Thyroid gland (tissue), 4 donors: ENCODE results near the gene CR2.

Source experiments
- POLR2A ChIP-seq, 2 donors: fragments of 450-650 bp; IDR thresholded peaks; one replicate each; pipeline ENCODE4 v1.6.1; 2017; ENCODE audit warnings: antibody characterized with exemption in 2 of 2, mild to moderate bottlenecking in 2 of 2, moderate library complexity in 1 of 2
- TF ChIP-seq, protein P1 (sequence below), 6 experiments: fragments of 200-600 bp in 3 of 6; fragments of 450-650 bp in 3 of 6; sonication (generic) in 3 of 6; IDR thresholded peaks; one replicate each; pipeline ENCODE4 v1.5.1; 2016 to 2019; ENCODE audit warnings: antibody characterized with exemption in 6 of 6, mild to moderate bottlenecking in 2 of 6, inconsistent platforms in 1 of 6, moderate library complexity in 1 of 6

DNA sequence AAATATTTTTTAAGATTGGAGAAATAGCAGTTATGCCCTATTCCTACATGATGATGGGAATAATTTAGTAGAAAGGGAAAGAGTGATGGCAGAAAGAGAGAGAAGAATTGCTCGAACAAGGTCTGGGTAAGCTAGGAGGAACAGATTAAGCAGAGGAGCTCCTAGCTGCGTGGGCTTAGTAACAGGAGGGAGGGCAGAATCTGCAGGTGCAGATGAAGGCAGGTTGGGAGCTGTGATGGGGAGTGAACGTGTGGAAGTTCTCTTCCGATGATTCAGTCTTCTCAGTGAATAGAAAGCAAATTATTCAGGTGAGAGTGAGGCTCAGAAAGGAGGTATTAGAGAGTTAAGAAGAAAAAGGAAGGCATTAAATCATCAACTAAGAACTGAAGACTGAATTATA, 33.5 kb downstream of the CR2 start:
- TF ChIP-seq, protein P1, sequence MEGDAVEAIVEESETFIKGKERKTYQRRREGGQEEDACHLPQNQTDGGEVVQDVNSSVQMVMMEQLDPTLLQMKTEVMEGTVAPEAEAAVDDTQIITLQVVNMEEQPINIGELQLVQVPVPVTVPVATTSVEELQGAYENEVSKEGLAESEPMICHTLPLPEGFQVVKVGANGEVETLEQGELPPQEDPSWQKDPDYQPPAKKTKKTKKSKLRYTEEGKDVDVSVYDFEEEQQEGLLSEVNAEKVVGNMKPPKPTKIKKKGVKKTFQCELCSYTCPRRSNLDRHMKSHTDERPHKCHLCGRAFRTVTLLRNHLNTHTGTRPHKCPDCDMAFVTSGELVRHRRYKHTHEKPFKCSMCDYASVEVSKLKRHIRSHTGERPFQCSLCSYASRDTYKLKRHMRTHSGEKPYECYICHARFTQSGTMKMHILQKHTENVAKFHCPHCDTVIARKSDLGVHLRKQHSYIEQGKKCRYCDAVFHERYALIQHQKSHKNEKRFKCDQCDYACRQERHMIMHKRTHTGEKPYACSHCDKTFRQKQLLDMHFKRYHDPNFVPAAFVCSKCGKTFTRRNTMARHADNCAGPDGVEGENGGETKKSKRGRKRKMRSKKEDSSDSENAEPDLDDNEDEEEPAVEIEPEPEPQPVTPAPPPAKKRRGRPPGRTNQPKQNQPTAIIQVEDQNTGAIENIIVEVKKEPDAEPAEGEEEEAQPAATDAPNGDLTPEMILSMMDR (IDR thresholded peaks at IDR 0.05), result no peak
- TF ChIP-seq POLR2A (IDR thresholded peaks at IDR 0.05), result no peak
